Vagina (tissue), 2 donors: ENCODE data around the gene PRG3.

Experiments used
- CTCF ChIP-seq, 3 experiments: fragments of 450-650 bp in 2 of 3; fragments of 200-600 bp in 1 of 3; sonication (generic) in 1 of 3; IDR thresholded peaks; one replicate each; pipeline ENCODE4 v1.5.1; 2017 to 2019; ENCODE audit warnings: antibody characterized with exemption in 3 of 3, mild to moderate bottlenecking in 2 of 3, moderate library complexity in 2 of 3
- POLR2A ChIP-seq, 2 donors: fragments of 450-650 bp; IDR thresholded peaks; one replicate each; pipeline ENCODE4 v1.6.1; 2017; ENCODE audit warnings: antibody characterized with exemption in 2 of 2, mild to moderate bottlenecking in 2 of 2, moderate library complexity in 2 of 2

GRCh38 chr11:57368845-57369232, 12.1 kb downstream of the PRG3 start:
- TF ChIP-seq CTCF (IDR thresholded peaks at IDR 0.05) = no peak
- no peak for TF ChIP-seq POLR2A (IDR thresholded peaks at IDR 0.05)
